GM23338 (cell line): ENCODE measurements around the gene PPP2R2D. TPM values are rescaled to one million over a fixed set of nuclear protein-coding genes. Genes with fewer than 3 reads are reported as not detected.

Experiments used
- NANOG ChIP-seq: IDR thresholded peaks from 2 replicates; pipeline ENCODE4 v1.6.1; 2016; ENCODE audit warnings: antibody characterized with exemption, borderline replicate concordance
- REST ChIP-seq: IDR thresholded peaks from one replicate; pipeline ENCODE4 v1.6.1; 2018; ENCODE audit warnings: antibody characterized with exemption; ENCODE audit not compliant: unreplicated experiment
- ZNF114 ChIP-seq: fragments of 250-450 bp; sonication (Bioruptor Pico); IDR thresholded peaks from 2 replicates; pipeline ENCODE4 v1.5.0; 2020; ENCODE audit warnings: mild to moderate bottlenecking, moderate library complexity
- ZNF331 ChIP-seq: fragments of 250-450 bp; sonication (Bioruptor Pico); IDR thresholded peaks from 2 replicates; pipeline ENCODE4 v1.5.0; 2020; ENCODE audit warnings: low read depth, mild to moderate bottlenecking, moderate library complexity
- ZNF462 ChIP-seq: fragments of 250-450 bp; sonication (Bioruptor Pico); IDR thresholded peaks from 2 replicates; pipeline ENCODE4 v1.5.0; 2020; ENCODE audit warnings: mild to moderate bottlenecking, moderate library complexity
- polyA plus RNA-seq: library from polyadenylated mRNA; unstranded; fragments of >200 nt; fragmentation: Nextera tagmentation; extraction: Ambion mirVana; gene quantifications from 2 replicates; pipeline ENCODE4 v1.2.1, GENCODE V29; 2016
- total RNA-seq: library from RNA; depleted of rRNA; stranded (reverse); fragments of >200 nt; shearing (Covaris generic); gene quantifications from 2 replicates; pipeline ENCODE4 v1.2.3, GENCODE V29; 2014

Gene PPP2R2D
- total and polyA plus RNA-seq, 2 experiments from 2014 or later: 28.8 to 33.7 TPM

GRCh38 chr10:131854579-131855335 is 46.1 kb upstream of the PPP2R2D start (continued):
- TF ChIP-seq ZNF462 (CRISPR knock-in tag): no peak
- no peak for TF ChIP-seq ZNF114
- TF ChIP-seq REST: no peak
- no peak for TF ChIP-seq NANOG
- no peak for TF ChIP-seq ZNF331
